ENCODE results near the gene B4GALNT2. TPM values are rescaled to one million over a fixed set of nuclear protein-coding genes. Genes with fewer than 3 reads are reported as not detected.

The B4GALNT2 gene
- total RNA-seq, 1 donor from 2014 or later: not detected

GRCh38 chr17:49197346-49197998, 64.9 kb downstream of the B4GALNT2 start:
- no peak for DNase-seq

GRCh38 chr17:49198211-49198610, 65.6 kb downstream of the B4GALNT2 start:
- DNase-seq (no peak), ATAC-seq (ENCODE audit: poor library complexity) (no peak)
- intact Hi-C loops (cut with DNase I): no loop called here

More at GRCh38 chr17:49197346-49197998, 64.9 kb downstream of the B4GALNT2 start:
- ATAC-seq (ENCODE audit: poor library complexity): no peak
- intact Hi-C loops (cut with DNase I): no loop called here

DNA sequence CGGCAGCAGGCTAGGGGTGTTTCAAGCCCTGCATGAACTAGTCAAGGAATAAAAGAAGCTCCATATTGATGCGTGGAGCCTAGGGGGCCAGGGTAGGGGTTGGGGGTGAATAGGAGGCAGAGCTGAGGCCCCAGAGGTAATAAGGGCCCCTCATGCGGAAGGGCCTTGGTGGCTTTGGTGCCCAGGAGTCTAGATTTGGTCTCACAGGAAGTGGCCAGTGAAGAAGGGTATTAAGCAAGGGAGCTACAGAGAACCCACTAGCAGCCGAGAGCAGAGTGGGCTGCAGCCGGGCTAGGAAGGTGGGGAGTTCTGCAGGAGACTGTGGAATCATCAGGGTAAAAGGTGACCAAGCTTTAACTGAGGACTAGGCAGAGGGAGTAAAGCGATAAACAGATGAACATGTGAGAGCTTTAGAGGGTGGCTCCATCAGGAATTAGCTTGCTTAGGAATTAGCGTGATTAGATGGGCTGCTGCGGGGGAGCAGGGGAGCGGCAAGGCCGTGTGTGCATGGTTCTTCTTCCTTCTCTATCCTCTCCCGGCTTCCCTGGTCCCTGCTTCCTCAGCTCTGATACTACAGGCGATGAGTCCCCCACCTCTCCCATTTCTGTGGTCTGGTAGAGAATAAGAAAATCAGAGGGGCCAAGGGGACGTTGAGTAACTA, 68.0 kb downstream of the B4GALNT2 start:
- ATAC-seq (ENCODE audit: poor library complexity): no peak
- intact Hi-C loops (cut with DNase I): no loop called here
- no peak for DNase-seq

GRCh38 chr17:49201481-49201927, 68.9 kb downstream of the B4GALNT2 start:
- no peak for DNase-seq
- ATAC-seq (ENCODE audit: poor library complexity): no peak
- intact Hi-C loops (cut with DNase I): no loop called here

DNA sequence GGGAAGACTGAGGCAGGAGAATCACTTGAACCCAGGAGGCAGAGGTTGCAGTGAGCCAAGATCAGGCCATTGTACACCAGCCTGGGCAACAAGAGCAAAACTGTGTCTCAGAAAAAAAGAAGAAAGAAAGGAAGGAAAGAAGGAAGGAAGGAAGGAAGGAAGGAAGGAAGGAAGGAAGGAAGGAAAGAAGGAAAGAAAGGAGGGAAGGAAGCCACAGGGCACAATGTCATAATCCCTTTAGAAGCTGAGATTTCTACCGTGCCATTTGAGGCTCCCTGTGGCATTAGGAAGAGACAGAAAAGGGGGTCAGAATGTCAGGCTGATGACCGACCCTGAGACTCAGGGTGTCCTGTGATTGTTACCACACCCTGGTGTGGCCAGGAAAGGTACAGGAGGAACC, 71.2 kb downstream of the B4GALNT2 start:
- DNase-seq (no peak), ATAC-seq (ENCODE audit: poor library complexity) (no peak)
- intact Hi-C loops (cut with DNase I): no loop called here

- ATAC-seq (ENCODE audit: poor library complexity) (no peak), DNase-seq (no peak)
- intact Hi-C loops (cut with DNase I): no loop called here
These were observed 71.9 kb downstream of the B4GALNT2 start for GRCh38 chr17:49204516-49204915.

DNA sequence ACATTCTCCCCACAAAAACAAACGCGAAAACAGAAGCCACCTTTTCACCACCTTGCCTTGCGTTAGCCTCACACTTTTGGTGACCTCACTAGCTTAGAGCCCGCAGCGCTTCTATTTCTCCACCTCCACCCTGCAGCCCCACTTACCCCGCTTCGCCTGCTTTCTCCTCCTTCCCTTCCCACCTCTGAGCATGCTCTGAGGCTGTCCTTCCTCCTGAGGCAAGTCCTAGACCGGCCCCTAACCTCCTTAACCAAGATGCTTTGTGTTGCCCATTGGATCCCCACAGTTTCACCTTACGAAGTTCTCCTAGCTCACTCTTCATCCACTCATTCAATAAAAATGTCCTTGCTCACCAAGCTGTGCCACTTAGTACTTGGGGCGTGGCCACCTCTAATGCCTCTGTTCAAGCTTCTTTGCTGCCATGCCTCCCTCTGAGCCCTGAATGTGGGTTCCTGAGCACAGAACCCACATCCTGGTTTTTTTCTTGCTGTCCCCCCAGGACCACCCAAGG, 76.5 kb downstream of the B4GALNT2 start:
- ATAC-seq (ENCODE audit: poor library complexity) (no peak), DNase-seq (no peak)
- intact Hi-C loops (cut with DNase I): no loop called here

DNA sequence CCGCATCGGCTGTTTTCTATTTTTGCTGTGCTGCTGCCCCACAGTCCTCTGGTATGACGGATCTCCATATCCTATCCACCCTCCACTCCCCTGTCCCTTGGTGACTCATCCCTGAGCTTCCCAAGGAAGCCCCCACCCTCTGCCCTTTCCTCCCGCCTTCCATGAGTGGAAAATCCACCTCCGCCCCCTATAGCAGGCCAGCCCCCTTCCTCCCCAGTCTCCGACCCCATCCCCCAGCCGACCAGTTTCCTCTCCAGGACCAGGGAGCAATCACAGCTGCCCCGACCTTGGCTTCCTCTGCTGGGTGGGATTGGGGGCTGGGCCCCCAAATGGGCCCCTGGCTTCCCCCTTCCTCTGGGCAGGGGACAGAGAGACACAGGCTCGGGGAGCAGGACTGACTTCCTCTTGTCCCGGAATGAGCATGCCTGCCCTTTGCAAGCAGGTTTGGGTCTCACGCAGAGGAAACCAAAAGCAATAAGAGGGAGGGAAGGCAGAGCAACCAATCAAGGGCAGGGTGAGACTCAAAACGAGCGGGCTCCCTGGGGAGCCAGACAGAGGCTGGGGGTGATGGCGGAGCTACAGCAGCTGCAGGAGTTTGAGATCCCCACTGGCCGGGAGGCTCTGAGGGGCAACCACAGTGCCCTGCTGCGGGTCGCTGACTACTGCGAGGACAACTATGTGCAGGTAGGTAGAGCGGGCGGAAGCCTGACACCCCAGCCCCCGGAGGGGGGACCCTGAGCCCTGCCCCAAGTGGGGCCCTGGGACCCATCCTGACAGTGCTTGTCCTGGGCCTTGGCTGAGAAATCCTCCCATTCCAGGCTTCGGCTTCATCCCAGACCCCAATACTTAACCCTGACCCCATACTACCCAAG, 77.8 kb downstream of the B4GALNT2 start, which contains the start of the genes ABI3 and GNGT2:
Gene ABI3, plus strand, starts transcription at position 550 of the 872 bp plus-strand sequence. Its CDS starts 18 bp downstream, at position 568.
Gene GNGT2, minus strand, starts transcription at position 417 of the 872 bp plus-strand sequence. CDS start 3,152 bp downstream, outside the sequence.
- intact Hi-C loops (cut with DNase I): no loop called here

DNA sequence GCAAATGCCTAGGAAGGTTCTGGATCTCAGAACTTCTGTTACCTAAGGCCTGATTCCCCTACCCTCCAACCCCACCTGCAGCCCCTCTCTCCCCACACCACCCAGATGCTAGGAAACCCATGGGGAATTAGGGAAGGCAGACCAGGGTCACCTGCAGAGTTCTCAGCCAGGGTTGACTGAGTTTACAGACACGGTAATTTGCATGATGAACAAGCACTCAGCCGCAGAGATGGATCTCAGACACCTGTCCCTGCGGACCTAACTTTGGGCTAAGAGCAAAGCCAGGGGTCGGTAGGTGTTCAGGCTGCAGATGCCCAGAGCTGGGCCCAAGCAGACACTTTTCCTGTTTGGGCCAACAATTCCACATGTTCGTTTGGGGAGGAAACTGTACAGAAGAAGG, 80.8 kb downstream of the B4GALNT2 start:
- ATAC-seq (ENCODE audit: poor library complexity): no peak
- intact Hi-C loops (cut with DNase I): no loop called here
- no peak for DNase-seq

More for the DNA sequence above, 77.8 kb downstream of the B4GALNT2 start, which contains the start of the genes ABI3 and GNGT2:
- ATAC-seq (ENCODE audit: poor library complexity): peak; percentile 72
- DNase-seq: peak; percentile 55

- DNase-seq: no peak
- intact Hi-C loops (cut with DNase I): no loop called here
These were observed 81.3 kb downstream of the B4GALNT2 start for GRCh38 chr17:49213847-49214246.

GRCh38 chr17:49214676-49215360, 82.2 kb downstream of the B4GALNT2 start:
- ATAC-seq (ENCODE audit: poor library complexity) (no peak), DNase-seq (peak; percentile 58)
- intact Hi-C loops (cut with DNase I): no loop called here

More at GRCh38 chr17:49213847-49214246, 81.3 kb downstream of the B4GALNT2 start:
- no peak for ATAC-seq (ENCODE audit: poor library complexity)

GRCh38 chr17:49216482-49216881, 83.9 kb downstream of the B4GALNT2 start:
- ATAC-seq (ENCODE audit: poor library complexity) (no peak), DNase-seq (no peak)
- intact Hi-C loops (cut with DNase I): no loop called here

- ATAC-seq (ENCODE audit: poor library complexity) (peak; percentile 81), DNase-seq (peak; percentile 73)
- intact Hi-C loops (cut with DNase I): no loop called here
These were observed 84.5 kb downstream of the B4GALNT2 start for GRCh38 chr17:49216953-49217650.

GRCh38 chr17:49217651-49218413, 85.3 kb downstream of the B4GALNT2 start:
- intact Hi-C loops (cut with DNase I): no loop called here
- DNase-seq (peak; percentile 81), ATAC-seq (ENCODE audit: poor library complexity) (peak; percentile 71)

GRCh38 chr17:49218941-49219913, 86.7 kb downstream of the B4GALNT2 start:
- intact Hi-C loops (cut with DNase I): no loop called here
- DNase-seq (peak; percentile 61), ATAC-seq (ENCODE audit: poor library complexity) (peak; percentile 38)

GRCh38 chr17:49219987-49220386, 87.4 kb downstream of the B4GALNT2 start:
- intact Hi-C loops (cut with DNase I): no loop called here
- no peak for ATAC-seq (ENCODE audit: poor library complexity)

More at GRCh38 chr17:49219987-49220386, 87.4 kb downstream of the B4GALNT2 start:
- no peak for DNase-seq
